NCI-H226 (cell line): Measurements from ENCODE around the gene CXCL8.
"Not testable (repeated sequence)": the region's sequence is repeated elsewhere in the genome, so short reads cannot be mapped to it uniquely, and the experiment has no call there.

Experiments used
- DNase-seq: peaks from one replicate; pipeline ENCODE4 v3.0.0-alpha.2; 2015

The CXCL8 gene

DNA sequence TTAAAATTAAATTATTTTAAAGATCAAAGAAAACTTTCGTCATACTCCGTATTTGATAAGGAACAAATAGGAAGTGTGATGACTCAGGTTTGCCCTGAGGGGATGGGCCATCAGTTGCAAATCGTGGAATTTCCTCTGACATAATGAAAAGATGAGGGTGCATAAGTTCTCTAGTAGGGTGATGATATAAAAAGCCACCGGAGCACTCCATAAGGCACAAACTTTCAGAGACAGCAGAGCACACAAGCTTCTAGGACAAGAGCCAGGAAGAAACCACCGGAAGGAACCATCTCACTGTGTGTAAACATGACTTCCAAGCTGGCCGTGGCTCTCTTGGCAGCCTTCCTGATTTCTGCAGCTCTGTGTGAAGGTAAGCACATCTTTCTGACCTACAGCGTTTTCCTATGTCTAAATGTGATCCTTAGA lies at the start of gene CXCL8:
Gene CXCL8, plus strand, starts transcription at position 217 of the 426 bp plus-strand sequence. Its CDS starts 90 bp downstream, at position 307.
- DNase-seq, result peak; percentile 88

DNA sequence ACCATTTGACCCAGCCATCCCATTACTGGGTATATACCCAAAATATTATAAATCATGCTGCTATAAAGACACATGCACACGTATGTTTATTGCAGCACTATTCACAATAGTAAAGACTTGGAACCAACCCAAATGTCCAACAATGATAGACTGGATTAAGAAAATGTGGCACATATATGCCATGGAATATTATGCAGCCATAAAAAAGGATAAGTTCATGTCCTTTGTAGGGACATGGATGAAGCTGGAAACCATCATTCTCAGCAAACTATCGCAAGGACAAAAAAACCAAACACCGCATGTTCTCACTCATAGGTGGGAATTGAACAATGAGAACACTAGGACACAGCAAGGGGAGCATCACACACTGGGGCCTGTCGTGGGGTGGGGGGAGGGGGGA lies 49.2 kb upstream of the CXCL8 start:
- not testable (repeated sequence) for DNase-seq

DNA sequence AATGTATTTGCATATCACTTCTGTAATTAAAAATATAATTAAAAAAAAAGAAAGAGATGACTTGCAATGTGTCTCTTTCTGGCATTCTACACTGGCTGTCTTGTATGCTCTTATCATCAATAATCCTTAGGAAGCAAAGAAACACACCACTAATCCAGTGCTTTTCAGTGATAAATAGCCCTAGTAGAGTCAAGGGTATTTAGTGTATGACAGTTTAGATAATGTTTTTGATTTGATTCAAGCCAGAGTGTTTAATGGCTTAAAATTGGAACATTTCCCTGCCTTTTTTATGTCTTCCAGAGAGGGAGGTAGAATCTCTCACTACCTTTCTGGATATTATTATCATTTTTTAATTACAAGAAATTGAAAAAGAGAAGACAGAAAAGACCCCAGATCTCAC lies 48.6 kb upstream of the CXCL8 start:
- no peak for DNase-seq

DNA sequence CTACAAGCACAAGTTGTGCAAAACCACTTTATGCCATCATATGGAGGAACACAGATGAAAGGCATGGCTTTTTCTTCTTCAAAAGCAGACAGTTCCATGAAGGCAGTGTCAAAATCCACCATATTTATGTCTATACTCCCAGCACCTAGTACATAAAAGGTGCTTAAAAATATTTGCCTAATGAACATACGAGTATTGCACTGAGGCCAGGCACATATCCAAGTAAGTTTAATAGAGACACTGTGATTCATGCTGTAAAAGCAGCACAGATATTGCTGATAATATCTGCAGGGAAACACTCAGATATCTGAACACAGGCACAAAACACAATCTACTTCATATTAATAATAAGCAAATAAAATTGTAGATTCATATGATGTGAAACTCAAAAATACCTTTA lies 48.1 kb upstream of the CXCL8 start:
- no peak for DNase-seq

DNA sequence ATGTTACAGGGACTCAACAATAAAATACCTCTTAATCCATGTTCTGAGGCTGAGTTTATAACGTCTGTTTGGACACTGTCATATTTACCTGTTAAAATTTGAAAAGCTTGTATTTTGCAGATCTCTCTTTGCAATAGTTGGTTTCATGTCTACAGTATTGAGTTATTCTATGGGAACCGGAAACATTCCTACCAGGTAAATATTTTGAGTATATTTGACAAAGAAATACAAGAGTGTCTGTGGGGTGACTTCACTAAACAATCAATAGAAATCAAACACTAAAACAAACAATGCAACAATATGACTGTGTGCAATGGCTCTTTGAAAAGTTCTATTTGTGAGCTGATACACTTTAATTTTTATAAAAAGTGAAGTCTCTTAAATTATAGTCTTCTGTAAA lies 47.7 kb upstream of the CXCL8 start:
- no peak for DNase-seq

DNA sequence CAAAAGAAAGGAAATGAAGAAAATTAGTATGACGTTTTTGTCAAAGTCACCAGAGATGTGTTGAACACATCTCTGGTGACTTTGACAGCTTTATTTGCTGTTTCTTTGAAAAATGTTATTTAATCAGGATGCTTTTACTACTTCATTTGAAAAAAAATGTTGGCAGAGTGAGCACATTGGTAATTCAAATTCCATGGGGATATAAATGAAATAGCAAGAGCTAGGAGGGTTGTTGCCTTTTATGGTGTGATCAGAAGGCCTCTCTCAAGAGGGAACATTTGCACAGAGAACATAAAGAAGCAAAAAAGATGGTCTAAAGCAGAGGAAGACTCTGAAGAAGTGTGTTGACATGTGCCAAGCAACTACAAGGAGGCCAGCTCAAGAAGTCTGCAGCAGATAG lies 46.6 kb upstream of the CXCL8 start:
- DNase-seq, result no peak

DNA sequence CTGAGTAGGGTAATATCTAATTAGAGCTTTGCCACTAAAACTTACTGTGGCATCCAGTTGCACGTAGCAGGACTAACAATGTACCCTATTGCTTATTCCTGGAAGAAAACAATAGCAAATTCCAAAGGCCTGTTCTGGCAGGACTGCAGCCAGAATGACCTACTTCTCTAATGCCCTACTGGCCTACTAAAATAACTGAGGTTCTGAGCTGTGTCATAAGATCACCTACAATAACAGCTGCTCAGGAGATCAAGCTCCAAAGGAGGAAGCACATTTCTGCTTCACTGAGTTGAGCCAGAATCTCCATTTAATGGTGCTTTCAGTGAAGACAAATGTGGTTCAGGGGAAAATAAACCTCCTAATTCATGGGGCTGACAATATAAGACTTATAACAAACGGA lies 42.2 kb upstream of the CXCL8 start:
- DNase-seq, result peak; percentile 42

DNA sequence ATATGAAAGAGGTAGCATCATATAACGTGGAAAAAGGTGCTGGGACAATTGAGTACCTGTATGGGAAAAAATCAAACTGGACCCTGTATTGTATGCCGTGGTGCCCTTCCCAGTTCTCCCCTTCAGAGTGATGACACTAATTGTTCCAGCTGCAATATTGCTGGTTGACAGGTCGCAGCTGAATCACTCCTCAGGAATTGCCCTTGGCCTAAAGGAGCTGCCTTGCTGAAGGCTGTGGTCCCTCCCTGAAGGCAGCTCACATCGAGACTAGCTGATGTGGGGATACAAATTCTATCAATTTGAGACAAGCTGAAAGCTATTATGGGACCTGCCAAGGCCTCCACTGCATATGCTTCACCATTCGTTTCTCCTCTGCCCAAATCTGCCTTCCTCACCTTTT lies 39.3 kb upstream of the CXCL8 start:
- peak; percentile 33 for DNase-seq

DNA sequence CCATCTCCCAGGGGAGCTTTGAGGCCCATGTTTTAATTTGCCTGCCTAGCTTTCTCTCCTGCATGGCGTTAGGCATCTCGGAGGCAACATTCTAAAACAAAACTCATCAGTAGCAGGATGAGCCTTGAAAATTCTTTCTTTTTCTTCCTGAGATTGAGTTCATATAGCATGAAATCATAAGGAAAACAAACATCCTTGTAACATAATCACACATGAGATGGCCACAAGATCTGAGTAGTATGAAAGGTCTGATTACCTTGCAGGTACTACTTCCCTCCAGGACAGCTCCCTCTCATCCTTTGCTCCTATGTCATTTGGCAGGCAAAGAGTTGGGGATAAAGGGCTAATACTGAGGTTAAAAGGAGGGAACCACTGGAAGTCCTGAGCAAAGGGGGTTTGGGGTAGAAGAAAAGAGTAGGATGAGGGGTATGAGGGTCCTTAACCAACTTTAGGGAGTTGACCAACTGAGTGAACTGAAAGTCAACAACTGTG lies 37.5 kb upstream of the CXCL8 start:
- DNase-seq, result no peak

DNA sequence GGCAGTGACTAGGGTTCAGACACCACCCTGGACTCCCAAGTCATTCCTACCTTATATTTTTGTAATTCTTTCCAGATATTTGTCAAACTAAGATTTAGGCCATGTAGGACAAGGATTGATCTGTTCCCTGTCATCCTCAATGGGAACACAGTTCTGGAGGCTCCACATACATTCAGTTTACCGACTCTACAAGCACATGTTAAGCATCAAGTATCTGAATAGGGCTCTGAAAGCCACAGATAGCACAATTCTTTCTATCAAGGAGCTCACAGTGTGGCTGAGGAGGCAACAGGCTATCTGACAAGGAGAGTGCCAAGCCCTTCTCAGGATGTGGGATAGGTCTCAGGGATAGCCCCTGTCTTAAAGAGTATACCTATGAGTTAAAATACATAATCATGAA lies 37.0 kb upstream of the CXCL8 start:
- no peak for DNase-seq

DNA sequence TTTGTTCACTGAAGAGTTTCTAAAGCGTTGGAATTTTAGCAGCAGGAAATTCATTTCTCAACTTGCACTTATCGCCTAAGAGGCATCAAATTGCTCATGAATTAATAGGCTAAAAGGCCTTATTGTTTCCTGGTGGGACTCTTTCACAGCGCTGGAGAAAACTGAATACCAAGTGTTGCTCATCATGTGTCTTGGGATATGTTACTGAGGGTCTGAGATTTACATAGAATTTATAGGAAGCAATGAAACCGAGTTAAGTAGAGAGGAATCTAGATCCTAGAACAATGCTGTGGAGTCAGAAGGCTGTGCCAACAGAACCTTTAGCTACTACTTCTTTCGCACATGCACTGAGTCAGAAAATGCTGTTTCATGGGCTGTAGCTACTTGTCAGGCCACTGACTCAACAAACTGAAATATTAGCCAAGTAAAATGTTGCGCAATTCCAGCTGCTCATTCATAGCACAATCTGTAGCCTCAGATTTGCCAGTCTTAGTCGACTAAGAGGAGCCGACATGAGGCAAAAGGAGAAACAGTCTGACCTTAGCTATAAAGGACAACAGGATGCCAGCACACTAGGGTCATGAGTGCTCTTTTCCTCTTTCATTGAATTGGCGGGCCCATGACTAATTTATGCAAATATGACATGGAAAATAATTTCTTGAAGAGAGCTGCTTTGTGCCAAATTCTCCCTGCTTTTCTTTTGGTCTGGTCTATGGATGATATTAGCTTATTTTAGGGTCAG lies 35.9 kb upstream of the CXCL8 start:
- peak; percentile 97 for DNase-seq

DNA sequence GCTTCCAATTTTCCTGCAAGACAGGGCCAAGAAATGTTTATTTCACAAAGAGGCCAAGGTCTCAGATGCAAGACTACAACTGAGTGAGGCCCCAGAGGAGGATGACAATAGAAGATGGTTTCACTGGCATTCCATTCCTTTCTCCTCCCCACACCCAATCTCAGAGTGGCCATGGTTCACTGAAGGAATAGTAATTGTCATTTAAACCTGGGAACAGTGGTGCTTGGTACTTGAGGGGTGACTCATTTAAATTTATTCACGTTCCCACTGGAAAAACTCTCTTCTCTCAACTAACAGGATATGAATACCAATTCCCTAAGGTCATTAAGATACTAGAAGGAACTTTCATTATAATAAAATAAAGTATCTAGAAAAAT lies 35.3 kb upstream of the CXCL8 start:
- peak; percentile 66 for DNase-seq

DNA sequence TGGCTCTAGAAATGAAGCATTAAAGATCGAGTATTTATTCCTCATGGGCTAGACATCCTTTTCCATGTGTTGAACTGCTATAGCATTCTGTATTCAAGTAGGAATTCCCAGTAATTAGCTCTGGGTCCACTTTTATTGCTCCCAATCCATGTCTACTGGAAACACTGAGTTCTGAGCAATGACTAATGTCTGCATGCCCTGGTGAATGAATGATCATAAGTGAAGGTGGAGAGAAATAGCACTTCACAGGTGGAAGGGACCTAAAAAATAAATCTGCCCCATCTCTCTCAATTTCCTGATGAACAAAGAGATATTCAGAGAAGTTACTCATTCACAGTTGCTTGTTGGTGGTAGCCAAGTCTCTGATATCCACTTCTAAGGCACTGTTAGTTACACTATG lies 34.6 kb upstream of the CXCL8 start:
- DNase-seq, result no peak

DNA sequence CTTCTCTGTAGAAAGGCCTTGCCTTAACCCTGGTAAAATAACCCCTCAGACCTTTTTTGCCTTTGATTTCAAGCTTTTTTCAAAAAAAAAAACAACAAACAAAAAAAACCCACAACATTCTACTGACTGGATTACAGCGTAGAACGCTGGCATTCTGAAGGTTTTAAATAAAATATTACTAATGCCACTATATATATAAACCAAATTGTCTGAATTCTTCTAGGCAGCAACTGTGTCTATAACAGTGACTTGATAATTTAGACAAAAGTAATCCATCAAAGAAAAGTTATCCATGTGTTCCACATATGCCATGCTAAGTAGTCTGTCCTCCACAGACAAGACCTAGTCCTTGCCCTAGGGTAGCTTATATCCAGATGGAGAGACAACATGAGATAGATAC lies 33.6 kb upstream of the CXCL8 start:
- no peak for DNase-seq

DNA sequence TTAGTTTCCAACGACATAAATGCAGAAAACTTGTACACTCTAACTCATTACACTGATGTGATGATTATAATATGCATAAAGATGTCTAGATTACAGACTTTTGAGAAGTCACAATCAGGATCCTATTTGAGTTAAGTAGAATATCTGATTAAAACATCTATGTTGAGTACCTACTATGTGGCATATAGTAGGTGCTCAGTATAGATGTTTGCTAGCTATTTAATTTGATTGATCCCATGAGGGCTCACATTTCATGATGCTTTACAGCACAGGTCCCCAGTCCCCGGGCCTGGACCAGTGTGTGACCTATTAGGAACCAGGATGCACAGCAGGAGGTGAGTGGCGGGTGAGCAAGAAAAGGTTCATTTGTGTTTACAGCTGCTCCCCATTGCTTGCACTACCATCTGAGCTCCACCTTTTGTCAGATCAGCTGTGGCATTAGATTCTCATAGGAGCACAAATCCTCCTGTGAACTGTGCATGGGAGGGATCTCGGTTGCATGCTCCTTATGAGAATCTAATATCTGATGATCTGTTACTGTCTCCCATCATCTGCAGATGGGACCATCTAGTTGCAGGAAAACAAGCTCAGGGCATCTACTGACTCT lies 33.0 kb upstream of the CXCL8 start:
- DNase-seq, result peak; percentile 25

DNA sequence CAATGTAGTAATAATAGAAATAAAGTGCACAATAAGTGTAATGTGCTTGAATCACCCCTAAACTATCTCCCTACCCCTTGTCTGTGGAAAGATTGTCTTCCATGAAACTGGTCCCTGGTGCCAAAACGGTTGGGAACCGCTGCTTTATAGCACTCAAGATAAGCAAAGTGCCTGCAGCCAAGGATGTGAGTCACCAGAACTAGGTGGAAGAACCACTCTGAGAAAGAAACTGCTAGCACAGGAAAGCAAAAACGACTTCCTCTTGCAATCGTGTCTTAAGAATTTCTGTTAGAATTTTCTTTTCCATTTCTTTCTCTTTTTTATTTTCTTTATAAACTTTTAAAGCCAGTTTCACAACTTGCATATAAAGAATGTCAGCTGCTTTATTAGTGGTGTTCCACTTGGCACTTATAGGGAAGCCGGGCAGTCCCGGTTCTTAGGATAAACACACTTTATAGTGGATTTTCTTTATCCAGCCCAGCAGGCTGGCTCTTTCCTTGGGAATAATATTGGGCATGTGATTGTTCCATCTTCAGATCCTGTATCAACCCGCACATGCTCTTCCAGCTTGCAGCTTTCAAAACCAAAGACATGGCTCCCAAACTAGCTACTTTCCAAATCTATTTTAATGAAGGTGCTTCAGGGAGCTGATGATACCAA lies 32.3 kb upstream of the CXCL8 start:
- DNase-seq, result peak; percentile 94

DNA sequence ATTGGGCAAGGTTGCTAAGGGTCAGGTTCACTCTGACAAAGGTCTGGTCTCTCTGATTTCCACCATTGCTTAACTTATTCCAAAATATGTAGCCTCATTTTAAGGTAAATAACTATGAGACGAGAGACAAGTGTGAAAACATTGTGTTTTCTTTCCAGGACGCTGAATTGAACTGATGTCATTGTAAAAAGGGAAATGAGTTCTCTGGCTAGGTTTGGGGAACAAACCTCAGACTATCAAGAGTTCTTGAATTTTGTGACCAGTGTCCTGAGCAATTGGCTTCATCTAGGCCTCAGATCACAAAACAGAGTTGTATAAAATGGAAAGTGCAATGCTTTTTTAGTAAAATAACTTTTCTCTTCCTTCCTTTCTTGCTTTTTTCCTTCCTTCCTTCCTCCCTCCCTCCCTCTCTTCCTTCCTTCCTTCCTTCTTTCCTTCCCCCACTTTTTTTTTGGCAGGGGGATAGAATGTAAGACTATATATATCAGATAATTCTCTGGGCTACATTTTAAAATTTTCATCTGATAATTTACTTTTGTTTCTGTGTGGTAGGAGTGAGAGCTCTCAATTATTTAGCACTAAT lies 30.8 kb upstream of the CXCL8 start:
- DNase-seq, result no peak

DNA sequence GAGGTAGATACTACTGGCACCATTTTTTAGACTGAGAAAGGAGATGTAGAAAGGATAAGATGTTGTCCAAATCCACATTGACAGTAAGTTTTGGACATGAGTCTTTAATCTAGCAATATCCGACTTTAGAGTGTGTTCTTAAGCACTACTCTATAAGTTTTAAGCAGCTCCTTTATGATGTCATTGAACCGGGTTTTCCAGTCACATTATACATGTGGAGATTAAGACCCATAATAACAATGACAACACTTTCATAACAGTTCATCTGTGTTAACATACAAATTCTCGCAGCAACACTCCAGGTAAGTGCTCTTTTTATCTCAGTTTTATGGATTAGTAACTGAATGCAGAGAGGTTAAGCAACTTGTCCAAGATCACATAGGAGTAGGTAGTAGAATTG lies 30.3 kb upstream of the CXCL8 start:
- DNase-seq, result no peak

DNA sequence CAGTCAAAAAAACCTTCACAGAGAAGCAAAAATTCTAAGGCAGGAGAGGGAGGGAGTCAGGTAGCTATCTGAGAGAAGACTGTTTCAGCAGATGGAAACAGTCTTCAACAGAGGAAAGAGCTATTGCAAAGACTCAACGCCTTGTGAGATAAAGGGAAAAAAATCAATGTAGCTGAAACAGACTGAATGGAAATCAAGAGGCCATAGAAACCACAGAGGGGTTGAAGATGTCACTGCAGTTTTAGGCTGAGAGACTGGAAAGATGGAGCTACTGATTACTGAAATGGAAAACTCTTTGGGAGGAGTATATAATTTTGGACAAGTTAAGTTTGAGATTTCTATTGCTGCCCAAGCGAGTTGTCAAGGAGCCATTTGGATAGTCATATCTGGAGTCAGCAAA lies 28.4 kb upstream of the CXCL8 start:
- DNase-seq, result no peak

DNA sequence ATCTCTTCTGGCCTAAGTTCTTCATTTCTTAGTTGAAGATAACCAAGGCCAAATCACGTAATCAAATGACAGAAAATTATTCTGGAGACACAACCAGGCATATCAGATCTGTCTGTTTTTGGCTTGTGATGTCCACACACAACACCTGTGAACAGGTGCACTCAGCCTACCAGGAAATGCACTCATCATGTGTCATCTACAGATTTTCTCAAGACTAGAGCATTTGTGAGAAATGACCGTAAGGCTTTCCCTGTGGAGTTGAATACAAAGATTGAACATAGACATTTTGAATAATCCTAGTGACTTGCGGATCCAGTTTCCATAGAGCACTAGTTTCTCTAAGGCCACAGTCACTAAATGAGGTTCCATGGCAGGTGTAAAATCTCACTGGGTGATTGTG lies 26.7 kb upstream of the CXCL8 start:
- no peak for DNase-seq

DNA sequence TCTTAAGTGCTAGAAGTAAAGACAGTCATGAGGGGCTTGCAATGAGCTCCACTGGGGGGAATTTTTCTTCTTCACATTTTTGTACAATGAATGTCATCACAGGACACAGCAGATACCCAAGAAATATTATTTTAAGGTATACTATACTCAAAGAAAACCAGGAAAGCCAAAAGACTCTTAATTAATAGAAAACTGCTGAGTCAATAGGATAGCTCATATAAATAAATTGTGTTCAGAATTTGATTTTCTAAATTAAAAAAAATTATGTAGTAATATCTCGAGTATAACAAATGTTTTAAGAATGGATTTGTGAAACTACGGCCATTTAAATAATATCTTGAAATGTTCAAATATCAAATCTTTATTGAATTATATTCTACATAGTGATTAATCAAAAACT lies 25.7 kb upstream of the CXCL8 start:
- no peak for DNase-seq

DNA sequence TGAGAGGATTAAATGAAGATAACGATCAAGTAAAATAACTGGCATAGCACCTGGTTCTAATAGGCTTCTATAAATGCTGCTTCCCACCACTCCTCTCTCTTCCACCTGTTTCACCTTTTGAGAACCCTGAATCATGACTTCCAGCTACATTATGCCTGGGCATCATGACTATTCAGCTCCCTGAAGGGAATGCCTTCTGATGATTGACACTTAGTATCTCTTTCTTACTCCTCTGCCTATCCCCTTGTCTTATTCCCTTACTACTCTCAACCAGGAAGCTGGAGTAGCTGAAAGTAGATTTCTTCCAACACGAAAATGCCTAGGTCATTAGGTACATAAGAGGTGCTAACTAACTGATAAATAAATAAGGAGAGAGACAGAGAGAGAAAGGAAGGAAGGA lies 24.7 kb upstream of the CXCL8 start:
- DNase-seq, result no peak
